C4-2B (cell line): ENCODE measurements around the gene PTPRD.

Experiments
- H3K27ac ChIP-seq: fragments of 450-650 bp; 2 replicates; pipeline ENCODE4 v1.5.1; 2017
- ZFX ChIP-seq: fragments of 450-650 bp; IDR thresholded peaks from 2 replicates; pipeline ENCODE4 v1.6.1; 2017
- TF ChIP-seq, protein P1 (sequence below): fragments of 450-650 bp; conservative IDR thresholded peaks from 2 replicates; pipeline ENCODE4 v1.5.1; 2017; ENCODE audit warnings: mild to moderate bottlenecking

PTPRD gene

DNA sequence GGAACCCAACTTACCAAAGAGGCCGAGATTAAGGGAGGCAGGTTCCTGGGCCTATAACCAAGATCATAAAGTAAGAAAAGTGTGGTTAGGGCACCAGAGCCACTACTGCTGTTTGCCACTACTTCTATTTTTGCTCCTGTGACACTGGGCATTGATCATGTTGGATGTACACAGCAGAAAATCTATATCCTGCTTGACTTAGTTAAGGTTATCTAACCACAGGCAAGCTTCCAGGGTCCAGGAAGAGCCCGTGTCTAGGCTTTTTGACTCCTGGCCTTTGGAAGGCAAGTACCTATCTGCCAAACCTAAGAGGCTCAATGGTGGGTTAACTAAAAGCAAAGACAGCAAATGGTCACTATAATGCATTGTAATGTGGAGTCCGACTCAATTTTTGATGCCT, 2315.8 kb downstream of the PTPRD start:
- TF ChIP-seq, protein P1, sequence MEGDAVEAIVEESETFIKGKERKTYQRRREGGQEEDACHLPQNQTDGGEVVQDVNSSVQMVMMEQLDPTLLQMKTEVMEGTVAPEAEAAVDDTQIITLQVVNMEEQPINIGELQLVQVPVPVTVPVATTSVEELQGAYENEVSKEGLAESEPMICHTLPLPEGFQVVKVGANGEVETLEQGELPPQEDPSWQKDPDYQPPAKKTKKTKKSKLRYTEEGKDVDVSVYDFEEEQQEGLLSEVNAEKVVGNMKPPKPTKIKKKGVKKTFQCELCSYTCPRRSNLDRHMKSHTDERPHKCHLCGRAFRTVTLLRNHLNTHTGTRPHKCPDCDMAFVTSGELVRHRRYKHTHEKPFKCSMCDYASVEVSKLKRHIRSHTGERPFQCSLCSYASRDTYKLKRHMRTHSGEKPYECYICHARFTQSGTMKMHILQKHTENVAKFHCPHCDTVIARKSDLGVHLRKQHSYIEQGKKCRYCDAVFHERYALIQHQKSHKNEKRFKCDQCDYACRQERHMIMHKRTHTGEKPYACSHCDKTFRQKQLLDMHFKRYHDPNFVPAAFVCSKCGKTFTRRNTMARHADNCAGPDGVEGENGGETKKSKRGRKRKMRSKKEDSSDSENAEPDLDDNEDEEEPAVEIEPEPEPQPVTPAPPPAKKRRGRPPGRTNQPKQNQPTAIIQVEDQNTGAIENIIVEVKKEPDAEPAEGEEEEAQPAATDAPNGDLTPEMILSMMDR, result no peak
- TF ChIP-seq ZFX, result no peak
- no peak overlapping the region for H3K27ac ChIP-seq

DNA sequence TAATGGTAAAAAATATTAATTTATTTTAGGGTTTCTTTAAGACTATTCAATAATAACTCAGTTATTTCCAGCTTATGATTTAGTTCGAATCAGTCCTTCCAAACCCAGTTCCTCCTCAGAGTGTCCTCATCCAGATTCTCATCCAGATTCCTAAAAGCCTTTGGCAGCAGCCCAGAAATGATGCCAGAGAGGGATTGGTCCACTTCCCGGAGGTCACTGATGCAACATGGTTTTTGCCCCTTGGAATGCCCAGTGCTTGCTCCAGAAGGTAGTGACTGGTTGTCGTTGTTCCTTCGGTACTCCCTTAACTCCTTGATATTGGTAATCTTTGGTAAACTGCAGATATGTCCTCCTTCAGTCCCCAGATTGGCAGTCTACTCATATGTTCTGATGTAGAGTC, 2320.1 kb downstream of the PTPRD start:
- no peak for TF ChIP-seq ZFX
- TF ChIP-seq, protein P1, result no peak
- no peak overlapping the region for H3K27ac ChIP-seq

DNA sequence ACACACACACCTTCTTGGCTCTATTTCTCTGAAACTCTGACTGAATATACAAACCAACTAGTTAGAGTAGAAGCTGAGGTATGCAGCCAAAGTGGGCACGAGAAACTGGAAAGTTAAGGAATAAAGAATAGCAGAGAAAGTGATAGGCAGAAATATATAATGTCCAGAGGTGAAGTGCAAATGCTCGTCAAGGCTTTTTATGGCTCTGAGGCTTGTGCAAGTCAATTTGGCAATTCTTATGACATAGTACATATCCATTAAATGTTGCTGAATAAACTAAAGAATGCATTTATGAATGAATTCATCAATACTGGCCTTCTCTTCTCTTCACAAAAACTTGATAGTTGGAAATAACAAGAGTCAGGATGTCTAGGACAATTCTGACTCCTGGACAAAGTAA, 2323.1 kb downstream of the PTPRD start:
- no peak for TF ChIP-seq ZFX
- TF ChIP-seq, protein P1, result no peak
- H3K27ac ChIP-seq, result no peak overlapping the region

DNA sequence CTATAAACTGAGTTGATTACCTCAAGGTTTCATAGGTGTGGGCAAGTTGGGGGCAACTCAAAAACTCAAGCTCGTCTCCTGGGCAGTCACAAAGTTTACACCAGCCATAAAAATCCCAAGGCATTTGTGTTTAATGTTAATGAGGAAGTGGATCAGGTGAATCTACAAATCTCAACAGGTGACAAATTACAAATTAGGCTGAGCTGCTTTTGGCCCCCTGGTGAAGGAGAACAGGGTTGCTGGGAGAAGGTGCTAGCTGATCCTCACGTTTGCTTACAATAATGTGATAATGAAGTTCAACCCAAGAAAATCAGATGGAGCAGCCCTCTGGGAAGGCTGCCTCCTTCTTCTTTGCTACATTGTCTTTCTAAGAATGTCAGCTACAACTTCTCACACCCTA, 2324.8 kb downstream of the PTPRD start:
- H3K27ac ChIP-seq, result no peak overlapping the region
- no peak for TF ChIP-seq ZFX
- TF ChIP-seq, protein P1, result no peak

DNA sequence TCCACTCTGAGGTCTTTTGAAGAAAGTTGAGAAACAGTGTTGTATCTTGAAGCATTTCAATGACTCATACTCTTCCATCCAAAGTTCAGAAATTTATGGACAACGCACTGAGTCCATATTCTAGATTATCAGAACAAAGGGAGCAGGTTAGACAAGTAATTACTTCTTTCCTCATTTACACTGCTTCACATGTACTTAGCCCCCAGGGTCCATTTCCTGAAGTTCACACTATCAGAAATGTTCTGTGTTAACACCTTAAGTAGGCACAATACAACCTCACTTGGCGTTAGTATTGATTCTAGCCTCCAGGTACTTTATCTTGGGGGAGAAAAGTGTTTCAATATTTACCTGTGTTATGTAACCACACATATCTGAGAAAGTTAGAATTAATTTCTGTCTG, 2325.3 kb downstream of the PTPRD start:
- no peak overlapping the region for H3K27ac ChIP-seq
- no peak for TF ChIP-seq ZFX
- TF ChIP-seq, protein P1, result no peak

DNA sequence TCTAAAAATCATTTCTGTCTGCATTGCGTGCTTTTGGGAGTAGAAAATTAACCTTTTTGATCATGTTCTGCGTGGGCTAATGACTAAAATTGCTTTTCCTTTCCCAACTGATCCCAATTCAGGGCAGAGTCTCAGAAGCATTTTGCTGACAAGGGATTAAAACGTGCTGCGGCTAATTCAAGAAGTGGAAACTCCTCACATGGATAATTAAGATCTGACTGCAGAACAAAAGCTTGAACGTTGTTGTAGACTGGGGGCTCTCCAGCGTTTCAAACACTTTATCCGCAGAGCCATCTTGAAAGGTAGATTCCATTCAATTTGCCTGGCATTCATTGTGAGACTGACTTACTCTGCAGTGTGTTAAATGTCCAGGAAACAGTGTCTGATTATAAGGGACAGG, 2327.9 kb downstream of the PTPRD start:
- TF ChIP-seq ZFX, result no peak
- no peak overlapping the region for H3K27ac ChIP-seq

DNA sequence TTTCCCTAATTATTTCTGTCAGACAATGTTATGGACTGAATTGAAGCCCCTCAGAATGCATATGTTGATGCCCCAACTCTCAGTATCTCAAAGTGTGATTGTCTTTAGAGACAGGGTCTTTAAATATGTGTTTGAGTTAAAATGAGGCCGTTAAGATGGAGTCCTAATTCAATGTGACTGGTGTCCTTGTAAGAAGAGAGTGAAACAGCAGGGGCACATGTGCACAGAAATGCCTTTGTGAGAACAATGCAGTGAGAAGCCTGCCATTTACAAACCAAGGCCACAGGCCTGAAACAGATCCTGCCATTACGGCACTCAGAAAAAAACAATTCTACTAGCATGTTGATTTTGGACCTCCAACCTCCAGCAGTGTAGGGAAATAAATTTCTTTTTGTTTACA, 2330.3 kb downstream of the PTPRD start:
- H3K27ac ChIP-seq, result no peak overlapping the region
- TF ChIP-seq, protein P1, result no peak
- no peak for TF ChIP-seq ZFX

DNA sequence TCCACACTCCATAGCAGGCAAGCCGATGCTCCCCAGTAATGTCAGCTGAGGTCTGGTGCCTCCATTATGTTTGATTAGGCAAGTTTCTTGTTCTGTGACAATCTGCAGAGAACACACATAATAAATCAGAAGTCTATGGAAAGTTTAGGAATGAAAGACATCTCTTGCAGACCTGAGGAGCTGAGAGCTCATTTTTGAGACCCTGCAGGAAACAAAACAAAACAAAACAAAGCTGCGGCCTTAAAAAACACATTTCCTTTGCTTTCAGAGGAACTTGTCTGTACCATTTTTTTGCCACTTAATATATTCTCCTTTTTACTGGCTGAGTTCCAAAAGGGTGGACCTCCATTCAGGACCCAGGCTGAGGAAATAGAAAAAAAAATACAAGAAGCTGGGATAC, 2332.0 kb downstream of the PTPRD start:
- H3K27ac ChIP-seq, result no peak overlapping the region
- TF ChIP-seq, protein P1, result no peak
- no peak for TF ChIP-seq ZFX
